NCI-H1417 (cell line): ENCODE results near the gene RBMS1.
A peak's percentile ranks its signal among the peaks of the same experiment; 100 is the strongest.

Experiments used
- DNase-seq, 3 experiments: peaks; one replicate each; lab custom pipeline; 2025; lab: John Stamatoyannopoulos, UW

Gene RBMS1

DNA sequence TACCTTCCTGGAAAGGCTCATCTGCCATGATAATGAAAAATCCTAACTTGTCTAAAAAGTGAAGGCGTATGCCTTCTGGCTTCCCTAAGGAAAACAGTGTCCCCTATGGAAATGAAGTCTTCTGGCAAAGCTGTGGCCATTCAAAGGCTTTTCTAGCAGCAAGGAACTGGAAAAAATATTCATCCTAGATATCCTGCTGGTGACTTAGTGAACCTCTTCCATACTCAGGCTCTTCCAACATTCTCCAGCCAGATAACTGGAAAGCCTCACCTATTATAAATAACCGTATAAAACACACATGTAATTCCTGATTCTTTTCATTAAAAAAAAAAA is 84.7 kb downstream of the RBMS1 start:
- DNase-seq = no peak

DNA sequence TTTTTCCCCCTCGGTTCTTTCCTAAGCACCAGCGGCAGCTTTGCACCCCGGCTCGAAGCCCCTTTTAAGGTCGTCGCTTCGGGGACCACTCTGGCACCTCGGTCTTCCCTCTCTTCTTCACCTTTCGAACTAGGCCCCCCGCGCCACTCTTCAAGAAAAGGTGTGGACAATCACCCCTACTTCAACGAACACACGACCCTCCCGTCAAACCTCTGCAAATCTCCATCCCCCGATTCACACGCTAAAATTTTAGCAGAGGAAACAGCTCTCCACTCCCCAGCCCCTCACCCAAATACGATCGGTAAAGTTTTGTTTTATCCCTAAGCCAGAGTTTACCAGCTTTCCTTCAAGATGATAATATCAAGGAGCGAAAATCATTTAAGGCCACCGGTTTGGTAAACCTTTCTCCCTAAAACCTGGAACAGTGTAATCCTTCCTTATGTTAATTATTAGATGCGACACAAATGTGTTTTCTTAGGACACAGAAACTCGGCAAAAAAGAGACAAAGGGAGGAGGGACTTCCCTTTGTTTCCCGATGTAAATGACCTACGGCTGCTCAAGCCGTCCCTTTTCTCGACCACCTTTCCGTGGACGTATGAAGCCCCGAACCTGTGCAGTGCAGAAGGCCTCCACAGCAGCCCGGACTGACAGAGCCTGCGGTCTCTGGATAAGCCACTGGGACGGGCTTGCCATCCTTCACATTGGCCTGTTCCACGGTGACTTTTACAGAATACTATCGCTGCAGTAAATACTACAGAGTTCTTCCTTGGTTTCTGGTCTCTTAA is 85.2 kb downstream of the RBMS1 start:
- no peak for DNase-seq

DNA sequence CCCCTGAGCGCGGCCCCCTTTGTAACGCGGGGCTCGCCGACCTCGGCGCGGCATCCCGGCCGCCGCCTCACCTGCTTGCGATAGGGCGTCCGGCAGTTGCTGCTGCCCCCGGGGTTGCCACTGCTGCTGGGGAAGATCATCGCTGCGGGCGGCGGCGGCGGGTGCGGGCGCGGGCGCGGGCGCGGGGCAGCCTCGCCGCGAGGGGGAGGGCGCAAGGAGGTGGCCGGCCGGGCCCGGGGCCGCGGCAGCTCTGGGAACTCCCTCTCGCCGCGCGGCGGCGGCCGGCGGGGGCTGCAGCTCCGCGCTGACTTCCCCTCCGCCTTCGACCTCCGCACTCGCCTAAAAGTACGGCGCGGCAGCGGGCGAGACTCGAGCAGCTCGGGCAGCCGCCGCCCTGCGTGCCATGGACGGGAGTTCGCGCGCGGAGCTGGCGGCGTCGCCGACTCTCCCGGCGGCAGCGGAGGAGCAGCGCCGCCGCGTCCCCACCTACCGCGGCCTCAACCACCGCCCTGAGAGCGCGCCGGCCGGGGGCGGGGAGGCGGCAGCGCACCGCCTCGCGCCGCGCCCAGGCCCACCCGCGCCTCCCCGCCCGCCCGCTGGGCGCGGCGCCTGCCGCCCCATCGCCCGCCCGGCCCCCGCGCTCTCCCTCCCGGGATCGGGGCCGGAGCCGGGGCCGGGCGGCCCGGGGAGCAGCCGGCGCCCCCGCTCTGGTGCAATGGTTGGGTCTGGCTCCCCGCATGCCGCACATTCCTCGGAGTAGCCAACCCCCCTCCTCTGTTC is 86.0 kb downstream of the RBMS1 start:
- peak; percentile 45 to 65 (median 48) for DNase-seq

DNA sequence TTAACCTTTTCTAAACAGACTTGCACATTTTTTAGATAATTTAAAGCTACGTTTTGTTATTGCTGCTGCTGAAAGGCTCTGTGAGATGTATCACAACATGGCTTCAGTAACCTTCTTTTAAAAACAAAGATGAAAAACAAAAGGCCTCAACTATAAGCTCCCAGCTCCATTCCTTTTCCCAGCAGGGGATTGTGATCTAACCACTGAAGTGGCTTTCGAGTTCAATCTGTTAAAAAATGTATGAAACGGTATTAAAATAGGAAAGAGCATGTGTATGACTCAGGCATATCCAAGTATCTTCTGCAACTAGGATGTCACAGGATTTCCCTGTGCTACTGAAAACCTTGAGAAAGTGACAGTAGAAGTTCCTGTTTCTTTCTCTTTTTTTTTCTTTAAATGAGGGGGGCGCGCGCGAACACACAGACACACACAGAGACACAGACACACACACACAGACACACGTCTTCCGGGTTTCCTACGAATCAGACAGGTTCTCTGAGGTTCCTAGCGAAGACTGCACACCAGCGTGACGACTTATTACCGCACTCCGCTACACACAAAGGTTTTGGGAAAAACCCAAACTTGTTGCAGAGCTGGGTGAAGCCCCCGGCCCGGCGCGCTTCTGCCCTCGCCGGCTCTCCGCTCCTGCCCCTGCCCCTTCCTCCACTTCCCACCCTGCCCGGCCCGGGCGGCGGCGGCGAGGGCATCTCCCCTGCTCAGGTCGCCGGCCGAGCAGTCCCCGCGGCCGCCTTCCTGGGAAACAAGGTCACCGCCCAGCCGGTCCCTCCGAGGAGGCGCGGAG is 86.8 kb downstream of the RBMS1 start:
- peak; percentile 12 to 62 (median 50) for DNase-seq

DNA sequence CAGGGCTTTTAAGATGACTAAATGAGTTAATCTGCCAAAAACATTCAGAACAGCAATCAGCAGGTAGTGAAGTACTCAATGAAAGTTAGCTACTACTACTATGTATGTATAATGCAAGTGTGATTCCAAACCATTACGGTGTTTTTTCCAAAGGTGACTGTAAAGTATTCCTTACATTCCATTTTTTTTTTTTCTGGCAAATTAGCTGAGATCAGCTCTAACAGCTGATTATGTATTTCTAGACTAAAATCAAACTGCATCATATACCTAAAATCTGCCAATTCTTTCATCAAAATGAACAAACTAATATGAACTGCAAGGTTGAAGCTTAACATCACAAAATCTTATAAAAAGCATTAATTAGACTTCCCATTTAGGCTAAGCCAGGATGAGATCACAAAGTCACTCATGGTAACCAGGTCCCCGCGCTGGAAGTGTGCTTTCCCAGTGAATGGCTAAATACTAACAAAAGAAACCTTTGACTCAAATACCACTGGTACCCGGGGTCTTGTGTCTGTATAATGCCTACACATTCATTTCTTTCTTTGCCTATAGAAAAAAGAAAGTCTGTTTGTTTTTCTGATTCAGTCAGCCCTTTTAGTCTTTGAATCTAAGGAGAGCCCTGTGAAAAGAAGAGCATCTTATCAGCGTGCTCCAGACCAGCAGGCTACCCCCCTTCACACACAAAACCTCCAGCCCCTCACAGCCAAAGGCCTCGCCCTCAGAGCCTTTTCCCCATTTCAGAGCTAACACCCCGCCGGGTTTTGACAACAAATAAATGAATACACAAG is 88.3 kb downstream of the RBMS1 start:
- peak in 2 of 3 experiments; percentile 1 to 30 for DNase-seq

DNA sequence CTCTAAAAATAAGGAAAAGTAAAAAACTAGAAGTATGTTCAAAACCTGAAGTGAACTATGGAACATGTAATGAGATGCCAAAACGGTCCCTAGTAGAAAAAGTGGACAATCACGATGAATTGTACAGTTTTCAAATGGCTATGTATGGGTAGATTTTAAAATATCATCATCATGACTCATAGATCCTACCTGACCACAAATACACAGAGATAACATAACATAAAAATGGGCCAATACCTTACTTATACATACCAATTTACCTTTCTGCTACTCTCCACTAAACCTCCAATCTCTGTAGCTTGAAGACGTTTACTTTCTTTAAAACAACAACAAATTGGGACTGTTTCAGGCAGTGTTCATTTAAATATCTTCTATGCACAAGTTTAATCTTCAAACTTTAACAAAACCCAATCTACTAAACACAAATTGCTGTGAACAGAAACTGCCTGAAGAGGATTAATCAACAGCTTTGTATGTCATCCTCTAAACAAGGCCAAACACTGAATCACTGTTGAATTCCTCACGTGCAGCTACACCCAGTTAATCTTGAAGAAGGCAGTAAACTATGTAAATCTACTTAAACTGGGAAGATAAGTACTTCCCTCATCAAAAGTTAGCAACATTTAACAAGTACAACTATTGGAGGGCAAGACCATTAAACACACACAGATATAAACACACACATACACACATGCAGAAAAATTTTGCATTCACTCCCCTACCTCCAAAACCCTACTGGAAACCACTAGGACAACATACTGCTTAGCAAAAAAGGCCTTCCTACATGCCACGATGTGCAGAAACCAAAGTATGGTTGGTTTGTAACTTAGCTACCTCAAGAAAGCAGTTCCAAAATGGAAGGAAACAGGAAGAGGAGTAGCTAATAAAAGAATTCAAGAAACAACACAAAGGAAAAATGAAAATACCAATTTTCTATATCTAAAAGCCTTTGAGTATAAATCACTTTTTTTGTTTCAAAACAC is 90.3 kb downstream of the RBMS1 start:
- no peak for DNase-seq

DNA sequence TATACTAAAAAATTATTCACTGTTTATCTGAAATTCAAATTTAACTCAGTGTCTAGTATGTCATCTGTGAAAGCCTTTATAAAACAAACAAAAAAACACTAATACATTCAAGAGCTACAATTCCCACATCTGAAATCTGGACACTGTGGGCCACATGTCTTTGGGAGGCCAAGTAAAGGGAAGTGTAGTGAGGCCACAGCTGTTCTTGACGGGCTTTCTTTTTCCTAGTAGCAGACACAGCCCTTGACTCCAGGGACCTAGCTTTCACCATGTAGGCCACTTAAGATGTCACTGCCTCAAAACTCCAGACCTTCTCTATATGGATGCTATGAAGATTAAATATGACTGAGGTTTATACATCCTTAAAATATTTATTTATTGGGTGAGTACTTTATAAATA is 91.1 kb downstream of the RBMS1 start:
- no peak for DNase-seq

DNA sequence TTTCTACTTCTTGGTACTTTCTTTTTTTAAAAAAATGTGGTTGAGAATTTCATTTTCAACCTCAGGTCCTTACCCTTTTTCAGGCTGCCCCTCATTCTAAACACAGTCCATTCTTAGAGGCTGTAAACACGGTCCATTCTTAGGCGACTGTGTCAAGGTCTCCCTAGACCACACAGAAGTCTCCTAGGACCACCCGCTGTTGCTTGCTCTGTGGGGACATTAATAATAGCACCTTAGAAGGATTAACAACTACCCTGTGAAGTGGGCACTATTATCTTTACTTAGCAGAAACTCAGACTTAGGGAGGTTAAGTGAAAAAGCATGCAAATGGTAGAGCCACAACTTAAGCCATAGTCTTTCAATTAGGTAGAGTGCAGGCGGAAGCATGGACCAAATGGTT is 91.7 kb downstream of the RBMS1 start:
- no peak for DNase-seq

DNA sequence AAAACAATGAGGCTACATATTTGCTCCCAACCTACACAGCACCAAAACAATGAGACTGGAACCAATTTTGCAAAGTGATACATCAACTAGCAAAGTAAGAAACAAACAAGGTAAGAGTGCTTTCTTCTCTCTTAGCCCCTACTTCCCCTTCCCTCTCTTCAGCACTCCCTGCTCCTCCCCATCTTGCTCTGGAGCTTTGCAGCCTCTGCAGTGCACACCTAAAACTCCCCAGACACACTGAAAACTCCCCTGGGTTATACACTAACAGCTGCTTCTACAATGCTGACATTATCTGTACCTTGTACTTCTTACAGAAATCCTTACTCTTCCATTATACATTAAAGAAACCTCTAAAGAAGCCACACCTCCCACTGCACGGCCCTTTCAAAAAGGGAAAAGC is 93.7 kb downstream of the RBMS1 start:
- no peak for DNase-seq

DNA sequence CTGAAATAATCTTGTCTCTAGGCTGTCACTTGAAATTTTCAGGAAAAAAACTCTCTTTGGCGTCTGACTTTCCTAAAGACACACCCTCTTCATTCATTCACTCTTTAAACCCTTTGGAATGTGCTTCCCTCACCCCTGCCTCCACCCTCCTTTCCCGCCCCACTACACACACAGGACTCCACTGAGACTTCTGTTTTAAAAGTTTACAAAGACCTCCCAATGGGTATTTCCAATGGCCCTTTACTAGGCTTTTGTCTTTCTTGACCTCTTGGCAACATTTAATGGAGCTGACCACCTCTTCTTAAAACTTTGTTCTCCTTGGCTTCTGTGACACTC is 96.1 kb downstream of the RBMS1 start:
- no peak for DNase-seq

DNA sequence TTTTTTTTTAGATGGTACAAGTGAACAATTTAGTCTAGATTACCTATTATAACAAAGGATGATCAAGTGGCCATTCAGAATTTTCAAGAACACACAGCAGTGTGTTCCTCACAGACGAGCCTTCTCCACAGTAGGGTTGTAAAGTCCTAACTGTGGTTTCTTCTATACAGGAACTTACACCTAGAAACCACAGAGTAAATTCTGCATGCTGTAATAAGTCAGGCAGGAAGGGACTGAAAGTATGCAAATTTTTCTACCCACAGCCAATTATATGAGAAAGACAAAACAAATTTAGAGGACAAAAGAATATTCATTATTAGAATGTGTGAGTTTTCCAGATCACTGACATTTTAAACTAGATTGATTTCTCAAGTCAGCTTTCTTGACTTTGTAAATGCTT is 99.5 kb downstream of the RBMS1 start:
- no peak for DNase-seq

DNA sequence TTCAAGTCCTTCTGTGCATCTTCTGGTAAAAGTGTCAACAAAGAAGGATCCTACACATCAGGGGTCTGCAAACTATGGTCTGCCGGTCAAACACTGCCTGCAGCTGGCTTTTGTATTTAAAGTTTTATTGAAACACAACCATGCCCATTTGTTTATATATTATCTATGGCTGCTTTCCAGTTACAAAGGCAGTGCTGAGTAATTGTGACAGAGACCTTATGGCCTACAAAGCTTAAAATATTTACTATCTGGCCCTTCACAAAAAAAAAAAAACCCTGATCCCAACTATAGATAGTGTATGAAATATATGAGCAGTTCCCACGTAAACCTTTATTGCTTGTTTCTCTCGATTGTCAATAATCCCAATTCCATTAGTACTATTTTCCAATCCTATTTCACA is 101.4 kb downstream of the RBMS1 start:
- DNase-seq = no peak

DNA sequence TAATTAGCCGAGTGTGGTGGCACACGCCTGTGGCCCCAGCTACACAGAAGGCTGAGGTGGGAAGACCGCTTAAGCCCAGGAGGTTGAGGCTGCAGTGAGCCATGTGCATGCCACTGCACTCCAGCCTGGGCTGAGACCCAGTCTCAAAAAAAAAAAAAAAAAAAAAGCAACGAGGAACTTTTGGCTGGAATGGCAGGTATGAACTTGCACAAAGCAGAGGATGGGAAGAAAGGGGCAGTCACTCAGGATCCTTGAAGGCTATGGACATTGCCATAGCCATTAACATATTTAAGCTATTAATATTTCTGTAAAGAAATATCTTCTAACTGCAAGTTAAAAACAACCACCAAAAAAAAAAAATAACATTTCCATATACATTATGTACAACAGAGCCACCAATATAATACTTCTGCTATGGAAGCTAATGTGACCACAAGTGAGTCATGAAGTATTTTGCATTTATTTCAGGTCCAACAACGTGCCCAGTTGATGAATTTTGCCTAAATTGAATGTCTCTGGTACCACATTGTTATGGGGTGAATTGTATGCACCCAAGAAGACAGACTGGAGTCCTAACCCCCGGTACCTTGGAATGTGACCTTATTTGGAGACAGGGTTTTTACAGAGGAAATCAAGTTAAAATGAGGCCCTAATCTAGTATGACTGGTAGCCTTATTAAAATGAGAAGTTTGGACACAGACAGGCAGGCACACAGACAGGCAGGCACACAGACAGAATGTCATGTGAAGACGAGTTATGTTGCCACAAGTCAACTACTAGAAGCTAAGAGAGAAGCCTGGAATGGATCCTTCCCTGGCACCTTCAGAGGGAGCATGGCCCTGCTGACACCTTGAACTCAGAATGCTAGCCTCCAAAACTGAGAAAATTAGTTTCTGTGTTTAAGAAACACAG is 102.8 kb downstream of the RBMS1 start:
- no peak for DNase-seq

DNA sequence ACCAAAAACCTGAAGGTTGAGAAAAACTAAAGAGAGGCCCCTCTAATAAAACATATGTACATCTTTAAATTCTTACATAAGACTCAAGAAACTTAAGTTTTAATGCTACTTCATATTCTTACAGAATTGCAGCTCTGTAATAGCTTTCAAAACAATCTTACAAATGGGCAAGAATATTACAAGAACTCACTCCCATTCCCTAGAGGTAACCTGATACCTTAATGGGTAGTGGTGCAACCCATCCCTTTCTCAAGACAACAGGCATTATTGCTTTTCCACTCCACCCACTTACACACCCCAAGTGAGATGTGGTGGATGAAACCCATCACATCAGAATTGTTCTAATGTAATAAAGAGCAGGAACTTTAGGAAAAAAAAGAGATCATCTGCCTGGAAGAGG is 103.7 kb downstream of the RBMS1 start:
- no peak for DNase-seq

DNA sequence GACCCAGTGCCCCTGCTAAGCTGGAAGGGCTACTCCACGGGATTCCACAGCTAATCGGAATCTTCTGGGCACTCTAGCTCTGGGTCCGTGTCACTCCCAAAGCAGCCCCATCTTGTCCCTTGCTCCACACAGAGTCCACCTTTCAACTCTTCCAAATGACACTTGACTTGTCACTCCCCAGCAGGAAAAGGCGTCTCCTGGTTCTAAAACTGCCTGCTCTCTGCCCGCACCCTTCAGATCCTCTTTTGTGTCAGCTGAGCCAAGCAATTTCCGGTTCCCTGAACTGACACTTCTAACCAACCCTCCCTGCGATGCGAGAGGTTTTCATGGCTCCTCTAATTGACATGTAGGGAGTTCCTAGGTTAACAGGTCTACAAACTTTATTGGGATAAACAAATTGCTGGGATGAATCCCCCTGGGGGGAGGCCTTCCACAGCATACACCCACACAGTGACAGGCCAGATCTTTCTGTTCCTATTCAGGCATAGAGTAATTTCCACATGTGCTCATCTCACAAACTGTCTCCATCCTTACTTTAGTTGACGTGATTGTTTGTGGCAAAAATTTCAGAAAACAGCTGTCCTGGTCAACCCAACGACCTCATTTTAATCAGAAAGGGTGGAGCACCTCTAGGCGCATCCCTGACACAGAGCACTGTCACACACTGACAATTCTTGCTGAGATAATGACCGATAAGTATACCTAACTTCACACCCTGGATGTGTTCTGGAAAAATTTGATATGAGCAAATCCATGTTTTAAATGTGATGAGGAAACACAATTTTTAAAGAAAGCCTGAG is 104.9 kb downstream of the RBMS1 start:
- peak in 1 of 3 experiments; percentile 20 for DNase-seq

DNA sequence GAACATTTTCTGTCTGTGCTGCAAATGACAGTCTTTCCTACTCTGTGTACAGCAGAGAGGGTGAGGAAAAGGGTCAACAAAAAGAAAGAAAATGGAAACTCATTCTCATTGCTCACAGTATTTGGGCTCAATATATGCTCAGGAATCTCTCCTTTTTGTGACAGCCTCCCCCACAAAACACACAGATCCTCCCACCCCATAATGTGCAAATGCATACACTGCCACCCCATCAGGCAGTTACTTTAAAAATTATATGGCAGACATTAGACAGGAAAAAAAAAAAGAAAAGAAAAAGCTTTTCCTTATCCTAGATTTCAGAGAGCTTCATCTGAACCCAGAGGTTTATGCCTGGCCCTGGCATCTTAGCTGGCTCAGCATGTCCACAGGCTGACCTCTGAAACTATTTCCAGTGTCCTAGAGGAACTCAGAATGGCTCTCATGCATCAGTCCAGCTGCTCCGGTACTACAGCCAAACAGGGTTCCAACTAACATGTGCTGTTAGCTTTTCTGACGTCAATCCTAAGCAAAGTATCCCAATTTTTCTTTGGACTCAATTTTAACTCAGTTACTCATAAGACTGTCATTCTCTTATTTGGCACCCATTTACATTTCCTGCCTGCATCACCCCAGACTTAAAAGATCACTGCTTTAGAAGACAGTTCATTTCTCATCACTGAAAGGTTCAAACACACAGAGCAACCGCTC is 105.9 kb downstream of the RBMS1 start:
- DNase-seq = no peak

DNA sequence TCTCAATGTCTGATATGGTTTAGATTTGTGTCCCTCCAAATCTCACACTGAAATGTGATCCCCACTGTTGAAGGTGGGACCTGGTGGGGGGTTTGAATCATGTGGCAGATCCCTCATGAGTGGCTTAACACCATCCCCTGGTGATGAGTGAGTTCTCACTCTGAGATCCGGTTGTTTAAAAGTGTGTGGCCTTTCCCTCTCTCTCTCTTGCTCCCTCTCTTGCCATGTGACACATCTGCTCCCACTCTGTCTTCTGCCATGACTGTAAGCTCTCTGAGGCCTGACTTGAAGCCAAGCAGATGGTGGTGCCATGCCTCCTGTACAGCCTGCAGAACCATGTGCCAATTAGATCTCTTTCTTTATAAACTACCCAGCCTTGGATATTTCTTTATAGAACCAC is 108.8 kb downstream of the RBMS1 start:
- no peak for DNase-seq

DNA sequence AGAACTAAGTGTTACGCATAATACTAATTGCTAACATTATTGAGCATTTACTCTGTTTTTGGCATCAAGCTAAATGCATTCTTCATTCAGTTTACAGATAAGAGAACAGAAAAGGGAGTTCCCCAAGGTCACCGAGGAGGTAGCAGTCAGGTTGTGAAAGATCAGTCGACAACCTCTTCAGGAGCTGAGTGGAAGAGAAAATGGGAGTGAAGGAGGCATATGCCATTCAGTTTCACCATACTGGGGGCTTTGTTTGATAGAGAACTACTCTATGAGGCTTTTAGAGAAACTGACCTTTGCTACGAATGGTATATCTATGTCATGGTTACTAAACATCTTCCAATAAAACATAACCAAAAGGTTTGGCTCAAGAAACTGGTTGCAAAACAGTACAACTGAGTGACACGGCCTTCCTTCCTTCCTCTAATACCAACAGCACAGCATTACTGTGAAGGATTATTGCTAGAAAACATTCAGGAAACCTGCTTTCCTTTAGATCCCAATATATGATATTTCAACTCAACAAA is 112.1 kb downstream of the RBMS1 start:
- DNase-seq = no peak
